ENCODE measurements around the gene DGUOK.

DNA sequence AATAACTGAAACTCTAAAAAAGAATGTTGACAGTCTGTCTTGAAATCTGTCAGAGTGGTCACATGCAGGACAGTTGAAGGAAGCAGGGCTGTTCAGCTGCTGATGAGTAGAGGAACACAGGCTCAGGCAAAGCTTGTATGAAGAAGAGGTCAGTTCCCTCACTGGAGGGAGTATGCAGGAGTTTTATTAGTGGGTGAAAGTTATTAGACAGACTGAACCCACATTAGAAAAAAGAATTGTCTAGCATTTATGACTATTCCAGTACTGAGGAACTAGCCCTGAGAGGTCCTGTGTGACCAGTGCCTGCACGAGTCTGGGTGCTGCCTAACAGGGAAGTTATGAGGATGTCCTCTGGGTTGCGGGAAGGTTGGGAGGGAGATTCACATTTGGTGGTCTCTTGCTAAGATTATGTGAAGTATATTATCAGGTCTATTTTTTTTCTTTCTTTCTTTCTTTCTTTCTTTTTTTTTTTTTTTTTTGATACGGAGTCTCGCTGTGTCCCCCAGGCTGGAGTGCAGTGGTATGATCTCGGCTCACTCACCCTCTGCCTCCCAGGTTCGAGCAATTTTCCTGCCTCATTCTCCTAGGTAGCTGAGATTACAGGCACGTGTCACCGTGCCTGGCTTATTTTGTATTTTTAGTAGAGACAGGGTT, 67.6 kb downstream of the DGUOK start:
- TF ChIP-seq POLR2A (IDR thresholded peaks at IDR 0.05; ENCODE audit: low read depth, low read length) (no peak), POLR2AphosphoS5 (IDR thresholded peaks at IDR 0.05; ENCODE audit: low read depth, low read length) (no peak)

Data from GM12892 (cell line).